HG03095 (cell line): Measurements from ENCODE around the gene SERP2.
"Not testable (repeated sequence)": the region's sequence is repeated elsewhere in the genome, so short reads cannot be mapped to it uniquely, and the experiment has no call there.

ENCODE experiments used
- ATAC-seq: cut with Tn5 transposase; IDR thresholded peaks from one replicate; pipeline ENCODE4 v1.9.1; 2021; ENCODE audit warnings: moderate library complexity; ENCODE audit not compliant: unreplicated experiment

Gene SERP2

DNA sequence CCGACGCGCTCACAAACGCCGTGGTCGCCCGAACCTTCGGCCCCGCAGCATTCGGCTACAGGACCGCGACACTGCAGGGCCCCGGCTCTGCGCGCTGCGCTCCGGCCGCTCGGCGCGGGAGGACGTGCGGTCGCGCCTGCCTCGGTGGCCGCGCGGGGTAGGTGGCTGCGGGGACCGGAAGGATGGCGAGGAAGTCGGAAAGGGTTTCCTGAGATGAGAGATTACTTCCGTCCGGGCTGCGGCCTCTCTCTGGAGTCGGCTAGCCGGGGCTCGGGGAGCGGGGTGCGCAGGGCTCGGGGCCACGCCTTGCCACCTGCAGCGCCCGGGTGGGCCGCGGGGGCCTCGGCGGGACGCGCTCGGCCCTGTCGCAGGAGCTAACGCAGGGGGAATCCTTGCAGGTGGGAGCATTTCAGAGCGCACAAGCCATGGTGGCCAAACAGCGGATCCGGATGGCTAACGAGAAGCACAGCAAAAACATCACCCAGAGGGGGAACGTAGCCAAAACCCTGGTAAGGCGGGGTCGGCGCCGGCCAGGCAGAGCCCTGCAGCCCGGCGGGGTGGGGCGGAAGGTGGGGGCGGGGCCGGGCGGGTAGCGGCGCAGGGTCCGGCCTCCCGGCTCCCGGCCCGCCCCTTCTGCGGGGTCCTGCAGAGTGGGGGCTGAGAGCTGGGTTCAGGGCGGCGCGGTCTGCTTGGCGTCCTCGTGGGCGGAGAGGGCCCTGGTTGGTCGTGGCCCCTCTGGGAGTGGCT is at the start of gene SERP2:
SERP2 (plus strand) TSS at position 224 of the 747 bp plus-strand sequence; CDS start at position 426, 202 bp downstream.
- ATAC-seq = no peak

DNA sequence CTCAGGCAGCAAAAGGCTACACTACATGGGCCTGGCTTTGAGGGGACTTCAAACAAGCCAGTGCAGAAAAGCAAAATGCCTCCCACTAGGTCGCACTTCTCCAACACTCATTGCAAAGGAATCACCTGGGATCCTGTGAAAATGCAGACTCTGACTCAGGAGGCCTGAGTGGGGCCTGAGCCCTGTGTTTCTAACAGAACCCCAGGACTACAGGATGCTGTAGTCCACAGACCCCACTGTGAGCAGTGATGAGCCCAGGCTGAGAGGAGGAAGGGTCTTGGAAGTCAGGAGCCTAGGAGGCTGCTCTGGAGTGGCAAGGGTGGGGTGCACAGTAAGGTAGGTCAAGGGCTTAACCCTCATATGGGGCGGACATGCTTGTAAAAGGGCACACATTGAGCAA is 46.7 kb upstream of the SERP2 start:
- ATAC-seq = no peak

DNA sequence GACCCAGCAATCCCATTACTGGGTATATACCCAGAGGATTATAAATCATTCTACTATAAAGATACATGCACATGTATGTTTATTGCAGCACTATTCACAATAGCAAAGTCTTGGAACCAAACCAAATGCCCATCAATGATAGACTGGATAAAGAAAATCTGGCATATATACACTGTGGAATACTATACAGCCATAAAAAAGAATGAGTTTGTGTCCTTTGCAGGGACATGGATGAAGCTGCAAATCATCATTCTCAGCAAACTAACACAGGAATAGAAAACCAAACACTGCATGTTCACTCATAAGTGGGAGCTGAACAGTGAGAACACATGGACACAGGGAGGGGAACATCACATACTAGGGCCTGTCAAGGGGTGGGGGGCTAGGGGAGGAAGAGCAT is 44.6 kb upstream of the SERP2 start:
- ATAC-seq = not testable (repeated sequence)

DNA sequence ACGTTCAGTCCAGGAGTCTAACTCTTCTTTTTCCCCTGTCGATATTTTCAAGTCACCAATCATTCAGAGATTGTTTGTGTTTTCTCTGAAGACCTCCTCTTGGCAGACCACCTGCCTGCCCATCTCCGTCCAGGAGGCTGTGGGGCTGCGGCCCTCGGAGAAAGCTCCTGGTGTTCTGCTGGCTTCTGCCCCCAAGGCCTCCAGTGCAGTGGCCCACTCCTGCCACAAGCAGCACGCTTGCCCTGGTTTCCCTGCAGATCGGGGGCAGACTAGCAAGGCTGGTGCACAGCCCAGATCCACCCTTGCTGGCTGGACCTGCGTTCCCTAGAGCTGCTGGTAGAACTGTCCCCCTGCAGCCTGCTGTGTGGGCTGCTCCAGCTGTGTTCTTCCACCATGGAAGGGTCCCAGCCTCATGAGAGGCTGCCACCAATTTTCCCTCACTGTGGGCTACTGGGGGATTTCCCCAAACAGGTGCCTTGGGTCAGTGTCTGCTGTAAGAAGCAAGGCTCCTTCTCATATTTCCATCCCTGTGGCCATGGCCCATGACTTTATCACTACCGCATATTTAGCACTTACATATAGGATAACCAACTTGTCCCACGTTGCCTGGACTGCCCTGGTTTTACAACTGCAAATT is 43.6 kb upstream of the SERP2 start:
- ATAC-seq = no peak

DNA sequence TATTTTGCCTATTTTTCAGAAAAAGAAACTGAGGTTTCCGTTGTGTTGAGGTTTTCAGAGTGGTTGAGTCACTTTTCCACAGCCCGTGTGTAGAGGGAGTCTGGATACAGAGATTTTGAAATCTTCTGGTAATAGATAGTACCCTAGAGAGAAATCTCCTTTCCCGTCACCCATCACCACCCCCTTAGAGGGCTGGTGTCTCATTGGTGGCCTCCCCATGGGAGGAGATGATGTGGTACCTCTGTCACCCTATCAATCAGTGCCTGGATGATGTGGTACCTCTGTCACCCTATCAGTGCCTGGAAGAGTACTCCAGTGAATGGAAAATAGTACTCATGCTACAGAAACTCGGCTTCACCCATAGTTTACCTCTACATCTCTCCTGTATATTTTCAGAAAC is 42.2 kb upstream of the SERP2 start:
- ATAC-seq = no peak

DNA sequence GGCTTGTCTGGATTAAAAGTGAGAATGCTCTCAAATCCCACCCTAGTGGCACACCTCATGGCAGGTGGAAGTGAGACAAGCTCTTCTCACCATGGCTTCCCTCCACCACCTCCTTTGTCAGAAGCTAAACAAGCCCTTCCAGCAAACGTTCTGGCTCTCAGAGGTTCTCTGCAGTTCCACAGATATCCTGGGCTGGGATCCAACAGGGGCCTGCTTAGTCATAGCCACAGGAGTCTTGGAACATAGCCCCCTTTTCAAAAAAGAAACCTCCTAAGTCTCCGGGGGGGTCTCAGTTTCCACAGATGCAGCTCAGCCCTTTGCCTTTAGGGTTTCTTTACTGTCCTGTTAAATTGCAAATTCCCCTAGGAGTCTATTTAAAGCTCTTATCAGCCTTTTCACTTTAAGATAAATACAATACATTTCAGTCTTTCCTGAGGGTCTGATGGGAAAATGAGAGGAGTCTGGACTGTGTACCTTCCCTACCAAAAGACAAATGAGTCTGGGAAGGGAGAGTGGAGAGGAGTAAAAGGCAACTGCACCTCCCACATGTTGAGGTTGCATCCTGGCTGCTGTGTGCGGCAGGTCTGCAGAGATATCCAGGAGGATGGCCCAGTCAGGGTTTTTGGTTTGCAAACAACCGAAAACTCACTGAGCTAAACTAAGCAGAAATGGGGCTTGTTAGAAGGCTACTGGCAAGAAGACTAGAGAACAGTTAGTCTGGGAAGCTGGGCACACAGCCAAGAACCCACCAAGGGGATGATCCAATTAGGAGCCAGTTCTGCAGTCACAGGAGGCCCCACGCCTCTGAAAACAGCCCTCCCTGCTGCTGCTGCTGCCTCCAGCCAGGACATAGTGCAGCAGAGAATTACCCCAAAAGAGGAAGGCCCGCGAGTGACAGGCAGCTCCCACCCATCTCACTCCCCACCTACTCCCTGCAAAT is 41.4 kb upstream of the SERP2 start:
- ATAC-seq = no peak

DNA sequence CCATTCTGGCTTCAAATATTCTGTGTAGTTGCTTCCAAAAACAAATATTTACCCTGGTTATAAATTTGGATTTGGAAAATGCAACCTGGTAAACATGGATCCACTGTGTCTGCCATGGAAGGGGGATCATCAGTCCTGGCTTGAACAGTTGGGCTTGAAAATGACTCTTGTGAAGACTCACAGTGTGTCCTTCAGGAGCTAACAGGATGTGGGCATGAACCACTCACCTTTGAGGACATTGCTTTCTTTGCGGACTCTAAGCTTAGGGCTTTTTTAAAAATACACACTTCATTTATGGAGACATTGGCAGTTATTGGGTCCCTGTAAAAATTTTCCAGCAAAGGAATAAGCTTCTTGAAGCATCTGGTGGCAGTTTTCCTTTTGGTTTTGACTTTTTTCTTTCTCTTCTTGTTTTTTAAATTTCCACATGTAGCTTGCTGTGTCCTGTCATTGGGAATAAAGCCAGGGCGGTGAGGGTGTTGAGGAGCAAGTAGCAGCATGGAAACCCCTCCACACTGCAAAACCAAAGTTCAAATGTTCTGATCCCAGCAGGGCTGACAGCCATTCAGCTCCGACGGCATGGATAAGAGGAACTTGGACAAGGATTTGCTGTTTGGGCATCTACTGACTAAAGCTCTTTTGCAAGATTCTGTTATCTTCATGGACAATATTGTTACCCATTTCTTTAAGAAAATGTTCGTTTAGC is 39.5 kb upstream of the SERP2 start:
- no peak for ATAC-seq

DNA sequence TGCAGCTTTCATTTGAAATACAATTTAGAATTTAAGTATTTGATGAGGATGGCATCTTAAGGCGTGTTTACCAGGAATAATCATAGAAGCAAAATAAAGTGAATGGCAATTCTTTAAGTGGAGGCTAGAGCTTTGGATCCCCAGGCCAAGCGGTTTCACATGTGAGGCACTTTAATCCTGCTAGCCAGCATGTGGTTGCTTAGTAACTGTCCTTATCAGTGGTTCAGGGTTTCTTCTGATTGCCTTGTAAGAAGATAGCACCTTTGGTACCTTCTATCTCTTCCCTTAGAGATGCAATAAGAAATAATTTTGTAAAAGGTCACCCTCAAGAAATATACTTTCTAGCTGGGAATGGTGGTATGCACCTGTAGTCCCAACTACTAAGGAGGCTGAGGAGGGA is 38.9 kb upstream of the SERP2 start:
- ATAC-seq = no peak

DNA sequence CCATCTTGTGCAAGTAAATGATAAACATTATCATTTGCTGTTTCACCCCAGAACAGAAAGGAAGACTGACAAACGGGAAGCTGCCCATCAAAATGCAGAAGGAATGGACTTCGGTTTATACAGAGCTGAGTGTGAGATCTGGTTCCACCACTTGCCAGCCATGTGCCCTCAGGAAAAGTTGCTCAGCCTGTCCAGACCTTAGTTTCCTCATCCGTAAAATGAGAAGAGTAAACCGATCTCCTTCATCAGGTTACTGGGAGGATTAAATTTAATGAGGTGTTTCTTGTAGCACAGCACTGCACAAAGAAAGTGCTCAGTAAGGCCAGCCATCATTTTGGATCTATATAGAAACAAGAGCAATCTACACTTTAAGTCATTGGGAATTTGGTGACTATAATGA is 36.7 kb upstream of the SERP2 start:
- ATAC-seq = no peak

DNA sequence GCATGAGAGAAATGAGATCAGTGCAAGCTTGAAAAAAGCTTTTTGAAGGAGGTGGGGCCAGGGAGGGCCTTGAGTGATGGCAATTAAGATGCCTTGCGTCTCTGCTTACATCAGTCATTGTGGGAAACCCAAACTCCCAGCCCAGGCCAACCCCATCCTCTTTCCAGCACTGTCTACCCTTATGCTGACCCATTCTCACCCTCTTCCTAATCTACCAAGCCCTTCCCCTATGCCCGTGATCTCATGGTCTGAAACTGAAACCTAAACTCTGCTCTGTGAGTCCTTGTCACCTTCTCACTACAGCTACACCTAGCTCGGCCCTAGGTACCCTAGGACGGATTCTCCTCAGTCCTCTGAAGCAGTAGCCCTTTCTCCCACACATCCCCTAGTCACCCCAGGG is 36.0 kb upstream of the SERP2 start:
- ATAC-seq = no peak

DNA sequence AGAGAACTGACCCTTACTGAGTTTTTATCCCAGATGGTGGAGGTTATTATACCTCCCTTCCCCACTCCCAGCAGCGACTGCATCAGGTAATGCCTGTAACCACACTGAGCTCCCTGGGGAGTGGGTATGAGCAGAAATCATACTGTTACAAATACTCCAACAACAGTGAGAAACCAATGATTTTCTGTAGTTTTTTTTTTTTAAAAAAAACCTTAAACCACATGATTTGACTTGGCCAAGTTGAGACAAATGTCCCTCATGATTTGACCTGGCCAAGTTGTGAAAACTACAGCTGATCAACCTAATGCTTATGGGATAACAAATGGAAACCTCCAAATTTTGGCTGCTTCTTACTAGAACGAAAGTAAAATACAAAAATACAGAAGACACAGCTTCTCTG is 33.1 kb upstream of the SERP2 start:
- ATAC-seq = no peak

DNA sequence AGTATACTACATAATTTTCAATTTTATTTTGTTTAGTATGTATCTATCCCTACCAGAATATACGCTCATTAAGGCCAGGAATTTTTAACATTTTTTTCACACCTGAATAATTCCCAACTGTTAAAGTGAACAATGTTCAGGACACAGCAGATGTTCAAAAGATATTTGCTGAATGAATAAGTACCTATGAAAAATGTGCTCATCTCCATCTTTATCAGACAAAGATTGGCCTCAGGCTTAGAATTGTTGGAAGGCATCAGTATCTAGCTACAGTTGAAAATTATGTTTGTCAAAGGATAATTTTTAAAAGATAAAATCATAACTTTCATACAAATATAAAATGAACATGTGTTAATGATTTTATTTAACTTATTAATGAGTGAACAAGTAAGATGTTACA is 30.9 kb upstream of the SERP2 start:
- ATAC-seq = no peak

DNA sequence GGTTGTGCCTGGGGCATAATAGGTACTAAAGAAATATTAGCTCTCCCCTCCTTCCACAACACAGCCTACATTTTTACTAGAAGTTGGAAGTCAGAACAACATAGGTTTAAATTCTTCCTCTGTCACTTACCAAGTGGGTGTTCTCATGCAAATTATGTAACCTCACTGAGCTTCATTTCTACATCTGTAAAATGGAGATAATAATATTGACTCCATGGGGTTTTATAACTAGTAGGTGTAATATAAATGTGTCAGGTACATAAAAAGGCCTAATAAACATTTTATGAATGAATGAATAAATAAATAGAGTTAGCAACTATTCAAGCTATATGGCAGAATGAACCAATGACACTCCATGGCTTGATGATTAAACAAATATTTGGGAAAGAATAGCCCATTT is 27.1 kb upstream of the SERP2 start:
- ATAC-seq = no peak

DNA sequence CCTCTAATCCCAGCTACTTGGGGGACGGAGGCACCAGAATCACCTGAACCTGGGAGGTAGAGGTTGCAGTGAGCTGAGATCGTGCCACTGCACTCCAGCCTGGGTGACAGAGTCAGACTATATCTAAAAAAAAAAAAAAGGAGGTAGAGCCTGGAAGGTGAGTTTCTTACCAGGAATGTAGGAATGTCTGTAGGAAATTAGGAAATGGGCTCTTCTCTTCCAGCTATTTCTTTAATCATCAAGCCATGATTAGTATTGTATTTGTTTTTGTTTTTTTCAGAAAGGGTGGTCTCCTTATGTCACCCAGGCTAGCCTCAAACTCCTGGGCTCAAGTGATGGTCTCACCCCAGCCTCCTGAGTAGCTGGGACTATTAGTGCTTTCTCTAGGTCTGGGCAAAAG is 26.3 kb upstream of the SERP2 start:
- no peak for ATAC-seq

DNA sequence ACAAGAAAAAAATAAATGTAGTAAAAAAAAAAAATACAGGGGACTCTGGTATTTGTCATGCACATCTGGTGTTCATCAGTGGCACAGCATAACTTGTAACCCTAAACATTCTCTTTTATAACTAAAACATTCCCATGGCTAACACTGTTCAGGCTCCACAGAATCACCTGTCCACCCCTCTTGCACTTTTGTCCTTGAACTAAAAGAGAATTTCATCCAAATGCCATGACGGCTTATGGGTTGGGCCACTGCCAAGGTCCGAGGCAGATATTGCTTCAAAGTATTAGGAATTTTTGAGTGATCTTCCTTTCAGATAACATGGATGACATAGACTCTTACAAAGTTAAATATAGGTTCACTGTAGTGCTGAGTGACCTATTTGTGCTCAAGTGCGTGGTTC is 25.7 kb upstream of the SERP2 start:
- no peak for ATAC-seq

DNA sequence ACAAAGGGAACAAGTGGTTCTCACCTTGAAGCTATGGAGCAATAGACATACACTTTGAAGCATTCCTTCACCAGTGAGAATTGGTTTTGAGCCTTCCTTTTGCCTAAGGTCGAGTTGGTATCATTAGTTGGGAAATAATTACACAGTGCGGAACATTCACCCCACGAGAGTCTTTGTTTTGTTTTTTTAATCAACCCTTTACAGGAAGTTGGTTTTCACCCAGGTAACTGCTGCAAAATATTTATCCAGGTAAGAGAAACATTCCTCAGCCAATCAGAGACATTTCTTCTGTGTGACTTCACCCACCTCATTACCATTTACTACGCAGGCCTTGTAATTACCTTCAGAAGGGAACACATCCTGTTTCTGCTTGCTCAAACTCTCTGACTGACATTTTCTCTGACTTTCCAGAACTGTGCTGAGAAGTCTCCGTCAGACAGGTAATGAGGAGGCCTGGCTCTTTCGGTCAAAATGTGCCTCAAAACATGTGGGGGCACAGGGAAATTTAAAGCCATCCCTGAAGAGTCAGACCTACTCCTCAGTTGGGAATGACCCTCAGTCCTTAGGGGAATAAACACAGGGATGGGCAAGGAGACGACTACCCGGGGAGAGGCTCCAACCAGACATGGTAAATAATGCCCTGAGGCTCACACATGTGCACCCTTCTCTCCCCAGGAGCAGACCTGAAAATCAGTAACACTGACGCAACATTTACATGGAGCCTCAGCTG is 22.7 kb upstream of the SERP2 start:
- ATAC-seq = no peak

DNA sequence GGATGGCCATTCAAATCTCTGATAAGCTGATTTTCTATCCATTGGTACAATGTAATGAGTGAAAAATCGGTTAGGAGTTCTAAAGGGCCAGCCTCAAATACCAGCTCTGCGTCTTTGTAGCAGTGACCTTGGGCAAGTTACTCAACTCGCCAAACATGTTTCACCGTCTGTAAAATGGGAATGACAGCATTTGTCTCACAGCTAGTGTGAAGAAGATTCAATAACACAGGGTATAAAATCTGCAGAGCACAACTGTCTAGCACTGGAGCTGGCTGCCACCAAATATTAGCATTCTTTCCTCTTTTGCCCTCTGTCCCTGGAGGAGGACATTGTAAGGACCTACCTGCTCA is 22.1 kb upstream of the SERP2 start:
- no peak for ATAC-seq

DNA sequence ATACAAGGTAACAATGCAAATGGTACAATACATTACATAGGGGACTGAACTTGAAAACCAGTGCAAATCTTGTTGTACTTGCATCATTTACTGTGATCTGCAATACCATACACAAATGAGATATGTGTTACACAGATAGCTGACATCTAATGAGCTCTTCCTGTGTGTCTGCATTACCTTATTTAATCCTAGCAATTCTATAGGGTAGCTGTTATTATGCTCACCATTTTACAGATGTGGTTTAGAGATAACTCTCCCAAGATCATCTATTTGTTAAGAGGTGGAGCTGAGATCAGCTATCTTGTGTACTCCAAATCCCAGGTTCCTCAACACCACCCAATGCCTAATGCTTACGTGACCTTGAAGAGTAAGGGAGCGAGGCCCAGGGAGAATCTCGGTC is 21.4 kb upstream of the SERP2 start:
- ATAC-seq = no peak

DNA sequence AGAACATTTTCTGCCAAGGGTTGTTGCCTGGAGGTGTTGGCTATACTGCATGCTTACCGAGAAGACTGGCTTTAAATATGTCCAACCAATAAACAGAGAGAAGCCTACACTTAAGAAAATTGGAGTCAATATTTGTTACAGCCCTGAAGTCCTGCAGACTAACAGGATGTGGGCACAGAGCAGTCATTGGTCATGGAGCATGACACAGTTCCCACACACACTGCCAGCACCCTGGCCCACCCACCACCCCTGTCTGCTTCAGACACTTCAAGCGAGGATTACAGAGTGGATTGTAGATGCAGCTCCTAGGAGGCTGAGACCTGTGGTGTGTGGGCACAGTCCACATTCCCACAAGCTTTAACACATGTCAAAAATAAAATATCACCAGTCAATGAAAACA is 21.0 kb upstream of the SERP2 start:
- no peak for ATAC-seq

DNA sequence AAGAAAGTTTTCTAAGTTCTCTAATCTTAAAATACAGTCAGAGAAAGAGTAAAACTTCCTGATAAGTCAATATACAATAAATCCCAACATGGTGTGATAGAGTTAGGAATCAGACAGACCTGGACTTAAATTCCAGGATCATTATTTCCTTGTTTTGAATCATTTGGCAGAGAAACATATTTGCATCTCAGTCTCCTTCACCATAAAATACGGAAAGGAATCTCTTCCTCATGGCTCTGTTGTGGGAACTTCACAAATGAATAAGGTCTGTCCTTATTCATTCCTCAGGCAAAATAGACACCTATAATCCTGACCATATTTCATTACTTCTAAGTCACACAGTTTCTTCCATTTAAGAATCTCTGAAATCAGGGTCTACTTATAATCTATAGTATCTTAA is 19.3 kb upstream of the SERP2 start:
- ATAC-seq = no peak

DNA sequence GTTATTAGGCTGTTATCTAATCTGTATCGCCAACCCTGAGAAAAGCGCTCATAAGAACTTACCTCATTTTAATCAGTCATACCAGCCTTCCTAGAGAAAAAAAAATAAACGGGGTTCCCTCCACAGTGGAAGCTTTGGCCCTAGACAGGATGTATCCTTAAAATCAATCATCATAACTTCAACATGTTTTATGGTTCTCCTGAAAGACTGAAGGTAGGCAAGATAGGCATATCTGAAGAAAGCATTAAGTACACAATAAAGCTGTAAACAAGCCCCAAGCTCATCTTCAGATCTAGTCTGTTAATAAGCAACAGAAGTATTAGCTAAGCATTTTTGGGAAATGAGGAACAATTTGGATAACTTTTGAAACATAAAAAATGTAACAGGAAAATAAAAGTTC is 18.7 kb upstream of the SERP2 start:
- no peak for ATAC-seq
